Activated CD8-positive, alpha-beta T cell treated with anti-CD3 and anti-CD28 coated beads for 36 hours (primary cell): ENCODE measurements around the gene RNF207. TPM values are rescaled to one million over a fixed set of nuclear protein-coding genes. Genes with fewer than 3 reads are reported as not detected.

Experiments used
- ATAC-seq: fragments of 200-7000 bp; cut with Tn5 transposase; one replicate; pipeline ENCODE4 v1.10.0; 2021; ENCODE audit warnings: mild to moderate bottlenecking, moderate library complexity
- CTCF ChIA-PET: fragments of 350-600 bp; sonication (Branson Sonifier 250); formaldehyde crosslinking; loops from one replicate; lab custom pipeline; 2021; ENCODE audit warnings: antibody characterized with exemption; lab: Charles Lee
- POLR2A ChIA-PET: fragments of 350-600 bp; sonication (Branson Sonifier 250); formaldehyde crosslinking; loops from one replicate; lab custom pipeline; 2021; ENCODE audit warnings: antibody characterized with exemption; lab: Charles Lee
- DNase-seq: peaks from one replicate; pipeline ENCODE4 v3.0.0-alpha.2; 2020
- H3K27ac Mint-ChIP-seq: one replicate; pipeline ENCODE4 v1.8.0; 2021; ENCODE audit warnings: mild to moderate bottlenecking, mixed read lengths
- H3K27me3 Mint-ChIP-seq: one replicate; pipeline ENCODE4 v1.8.0; 2021; ENCODE audit warnings: mixed read lengths
- H3K36me3 Mint-ChIP-seq: one replicate; pipeline ENCODE4 v1.8.0; 2021; ENCODE audit warnings: low read depth, mixed read lengths
- H3K4me1 Mint-ChIP-seq: one replicate; pipeline ENCODE4 v1.8.0; 2021; ENCODE audit warnings: low read depth, mixed read lengths
- H3K4me3 Mint-ChIP-seq: one replicate; pipeline ENCODE4 v1.8.0; 2021; ENCODE audit warnings: mild to moderate bottlenecking, moderate library complexity, mixed read lengths
- H3K9me3 Mint-ChIP-seq: one replicate; pipeline ENCODE4 v1.8.0; 2021; ENCODE audit warnings: mixed read lengths
- intact Hi-C: fragments of 100-400 bp; cut with micrococcal nuclease; formaldehyde crosslinking; loops from one replicate; pipeline ENCODE4 v1.10.0; 2022
- total RNA-seq, 2 experiments: library from RNA; stranded (reverse); gene quantifications; one replicate each; pipeline ENCODE4 v1.2.3, GENCODE V29; 2021
- TF ChIP-seq, protein P1 (sequence below): fragments of 200-600 bp; IDR thresholded peaks from one replicate; pipeline ENCODE4 v1.8.0; 2022; ENCODE audit warnings: antibody characterized with exemption, mild to moderate bottlenecking

RNF207 gene
- total RNA-seq, 2 experiments from 2014 or later, result 4.9 to 9.9 TPM

- no peaks in the 10 kb centered on the region for H3K9me3 Mint-ChIP-seq
- no peak overlapping the region for H3K4me3 Mint-ChIP-seq
- DNase-seq (no peak), ATAC-seq (no peak)
- intact Hi-C loops, result no loop called here
- H3K27me3 Mint-ChIP-seq, result peaks cover 2% of the 10 kb centered on the region
- no peak overlapping the region for H3K27ac Mint-ChIP-seq
- TF ChIP-seq, protein P1, sequence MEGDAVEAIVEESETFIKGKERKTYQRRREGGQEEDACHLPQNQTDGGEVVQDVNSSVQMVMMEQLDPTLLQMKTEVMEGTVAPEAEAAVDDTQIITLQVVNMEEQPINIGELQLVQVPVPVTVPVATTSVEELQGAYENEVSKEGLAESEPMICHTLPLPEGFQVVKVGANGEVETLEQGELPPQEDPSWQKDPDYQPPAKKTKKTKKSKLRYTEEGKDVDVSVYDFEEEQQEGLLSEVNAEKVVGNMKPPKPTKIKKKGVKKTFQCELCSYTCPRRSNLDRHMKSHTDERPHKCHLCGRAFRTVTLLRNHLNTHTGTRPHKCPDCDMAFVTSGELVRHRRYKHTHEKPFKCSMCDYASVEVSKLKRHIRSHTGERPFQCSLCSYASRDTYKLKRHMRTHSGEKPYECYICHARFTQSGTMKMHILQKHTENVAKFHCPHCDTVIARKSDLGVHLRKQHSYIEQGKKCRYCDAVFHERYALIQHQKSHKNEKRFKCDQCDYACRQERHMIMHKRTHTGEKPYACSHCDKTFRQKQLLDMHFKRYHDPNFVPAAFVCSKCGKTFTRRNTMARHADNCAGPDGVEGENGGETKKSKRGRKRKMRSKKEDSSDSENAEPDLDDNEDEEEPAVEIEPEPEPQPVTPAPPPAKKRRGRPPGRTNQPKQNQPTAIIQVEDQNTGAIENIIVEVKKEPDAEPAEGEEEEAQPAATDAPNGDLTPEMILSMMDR, result no peak
- ChIA-PET POLR2A (no interaction called here), CTCF (no interaction called here)
- H3K4me1 Mint-ChIP-seq, result no peaks in the 10 kb centered on the region
- no peaks in the 10 kb centered on the region for H3K36me3 Mint-ChIP-seq
Measured at GRCh38 chr1:6166221-6166620, 39.7 kb upstream of the RNF207 start.

DNA sequence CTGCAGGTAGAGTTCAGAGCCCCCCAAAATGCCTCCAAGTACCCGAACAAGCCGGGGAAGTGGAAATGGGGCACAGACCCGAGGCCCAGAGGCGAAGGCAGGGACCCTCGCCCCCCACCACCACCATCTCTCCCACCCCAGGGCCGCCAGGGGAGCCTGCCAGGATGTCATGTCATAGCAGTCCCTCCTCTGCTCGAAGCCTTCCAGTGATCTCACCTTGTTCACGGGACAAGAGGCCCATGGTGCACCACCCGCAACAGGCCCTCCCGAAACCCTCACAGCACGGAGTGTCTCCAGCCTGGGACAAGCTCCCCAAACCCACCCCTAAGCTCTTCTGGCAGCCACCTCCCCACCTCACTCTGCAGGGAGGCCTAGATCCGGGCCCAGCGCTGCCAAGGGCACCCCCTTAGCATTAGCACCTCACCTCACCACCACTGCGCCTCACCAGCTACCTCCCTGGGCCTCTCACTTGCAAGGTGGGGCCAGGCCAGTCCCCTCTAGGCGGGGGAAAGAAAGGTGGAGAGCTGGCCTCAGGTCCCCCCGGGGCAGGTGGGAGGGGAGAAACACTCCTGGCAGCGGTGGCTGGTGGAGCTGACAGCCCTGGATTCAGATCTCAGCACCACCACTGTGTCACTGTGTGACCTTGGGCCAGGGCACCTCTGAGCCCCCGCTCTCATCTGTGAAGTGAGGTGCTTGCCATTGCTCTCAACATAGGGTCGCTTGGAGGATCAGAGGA lies 39.1 kb upstream of the RNF207 start:
- DNase-seq, result no peak
- no peak overlapping the region for H3K27ac Mint-ChIP-seq
- ATAC-seq, result no peak
- ChIA-PET POLR2A (no interaction called here), CTCF (interaction anchor here (1.2 kb wide), 1 partner anchor 26 kb away, joined by 3 read pairs; no protein-coding TSS in a partner anchor)
- intact Hi-C loops, result no loop called here
- H3K4me3 Mint-ChIP-seq, result no peak overlapping the region
- H3K4me1 Mint-ChIP-seq, result no peaks in the 10 kb centered on the region
- H3K27me3 Mint-ChIP-seq, result peaks cover 2% of the 10 kb centered on the region
- H3K36me3 Mint-ChIP-seq, result no peaks in the 10 kb centered on the region
- no peaks in the 10 kb centered on the region for H3K9me3 Mint-ChIP-seq
- TF ChIP-seq, protein P1, result no peak

GRCh38 chr1:6167391-6168303 lies 38.3 kb upstream of the RNF207 start:
- Mint-ChIP-seq H3K27me3 (peaks cover 3% of the 10 kb centered on the region), H3K4me3 (no peak overlapping the region), H3K9me3 (no peaks in the 10 kb centered on the region), H3K4me1 (no peaks in the 10 kb centered on the region), H3K27ac (no peak overlapping the region), H3K36me3 (no peaks in the 10 kb centered on the region)
- ATAC-seq (no peak), DNase-seq (no peak)
- TF ChIP-seq, protein P1, result no peak
- POLR2A ChIA-PET, result no interaction called here
- CTCF ChIA-PET, result interaction anchor here (1.2 kb wide), 1 partner anchor 25 kb away, joined by 3 read pairs; no protein-coding TSS in a partner anchor
- intact Hi-C loops, result no loop called here

DNA sequence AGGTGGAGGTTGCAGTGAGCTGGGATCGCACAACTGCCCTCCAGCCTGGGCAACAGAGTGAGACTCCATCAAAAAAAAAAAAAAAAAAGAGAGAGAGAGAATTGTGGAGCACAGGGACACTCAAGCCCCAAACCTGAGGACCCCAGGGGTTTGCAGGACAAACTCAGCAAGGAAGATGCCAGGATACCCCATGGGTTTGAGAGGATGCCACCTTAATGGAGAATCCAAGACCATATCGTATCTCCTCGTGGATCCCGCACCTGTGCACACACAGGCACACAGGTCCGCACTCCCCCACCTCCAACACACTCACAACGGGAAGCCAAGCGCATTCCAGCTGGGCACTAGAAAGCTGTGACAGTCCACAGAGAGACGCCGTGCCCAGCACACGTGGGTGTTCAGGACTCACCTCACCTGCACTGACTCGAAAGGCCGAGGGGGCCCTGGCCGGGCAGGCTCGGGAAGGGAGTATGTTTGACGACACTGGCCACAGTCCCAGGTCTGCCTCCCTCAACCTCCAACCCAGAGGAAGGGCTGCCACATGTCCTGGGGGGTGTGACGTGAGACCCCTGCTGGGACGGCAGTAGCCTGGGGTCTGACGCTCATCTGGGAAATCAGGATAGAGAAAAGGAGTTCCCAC lies 36.9 kb upstream of the RNF207 start:
- TF ChIP-seq, protein P1, result no peak
- intact Hi-C loops, result no loop called here
- POLR2A ChIA-PET, result no interaction called here
- H3K4me3 Mint-ChIP-seq, result no peak overlapping the region
- peaks cover 2% of the 10 kb centered on the region for H3K27me3 Mint-ChIP-seq
- CTCF ChIA-PET, result no interaction called here
- no peak overlapping the region for H3K27ac Mint-ChIP-seq
- H3K4me1 Mint-ChIP-seq, result no peaks in the 10 kb centered on the region
- ATAC-seq (no peak), DNase-seq (no peak)
- no peaks in the 10 kb centered on the region for H3K36me3 Mint-ChIP-seq
- H3K9me3 Mint-ChIP-seq, result no peaks in the 10 kb centered on the region
